ENCODE results near the gene DVL1. TPM values are rescaled to one million over a fixed set of nuclear protein-coding genes. Genes with fewer than 3 reads are reported as not detected.

Gene DVL1
- total RNA-seq, 1 experiment from 2014 or later, result 91.4 TPM

- H3K27me3 Mint-ChIP-seq (ENCODE audit: low read depth), result no peaks in the 10 kb centered on the region
- ChIA-PET POLR2A (no interaction called here), CTCF (no interaction called here)
- no peak for TF ChIP-seq E2F4 (CRISPR knock-in tag; IDR thresholded peaks at IDR 0.05; ENCODE audit: borderline replicate concordance, low read depth)
- TF ChIP-seq RELA (CRISPR knock-in tag; IDR thresholded peaks at IDR 0.05; ENCODE audit: borderline replicate concordance), result no peak
- no peak for TF ChIP-seq ZNF671 (CRISPR knock-in tag; IDR thresholded peaks at IDR 0.05)
- TF ChIP-seq, protein P1, sequence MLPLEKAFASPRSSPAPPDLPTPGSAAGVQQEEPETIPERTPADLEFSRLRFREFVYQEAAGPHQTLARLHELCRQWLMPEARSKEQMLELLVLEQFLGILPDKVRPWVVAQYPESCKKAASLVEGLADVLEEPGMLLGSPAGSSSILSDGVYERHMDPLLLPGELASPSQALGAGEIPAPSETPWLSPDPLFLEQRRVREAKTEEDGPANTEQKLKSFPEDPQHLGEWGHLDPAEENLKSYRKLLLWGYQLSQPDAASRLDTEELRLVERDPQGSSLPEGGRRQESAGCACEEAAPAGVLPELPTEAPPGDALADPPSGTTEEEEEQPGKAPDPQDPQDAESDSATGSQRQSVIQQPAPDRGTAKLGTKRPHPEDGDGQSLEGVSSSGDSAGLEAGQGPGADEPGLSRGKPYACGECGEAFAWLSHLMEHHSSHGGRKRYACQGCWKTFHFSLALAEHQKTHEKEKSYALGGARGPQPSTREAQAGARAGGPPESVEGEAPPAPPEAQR (CRISPR knock-in tag; IDR thresholded peaks at IDR 0.05), result no peak
- no peak for TF ChIP-seq GTF2I (CRISPR knock-in tag; conservative IDR thresholded peaks at IDR 0.05)
- no peak for TF ChIP-seq ATF3 (CRISPR knock-in tag; conservative IDR thresholded peaks at IDR 0.05)
- no peak for TF ChIP-seq CTCF (IDR thresholded peaks at IDR 0.05)
- no peak for TF ChIP-seq ZNF532 (CRISPR knock-in tag; IDR thresholded peaks at IDR 0.05; ENCODE audit: borderline replicate concordance)
- ATAC-seq (no peak), DNase-seq (ENCODE audit: low spot score) (no peak)
- H3K9me3 Mint-ChIP-seq, result no peaks in the 10 kb centered on the region
- peaks cover 63% of the 10 kb centered on the region for H3K36me3 Mint-ChIP-seq
- peak overlapping the region; percentile 93 for H3K27ac Mint-ChIP-seq
- H3K4me3 Mint-ChIP-seq, result peak overlapping the region; percentile 85
- peaks cover 31% of the 10 kb centered on the region for H3K4me1 Mint-ChIP-seq
Observed at GRCh38 chr1:1397839-1398523, 48.8 kb upstream of the DVL1 start.

- H3K9me3 Mint-ChIP-seq, result no peaks in the 10 kb centered on the region
- peaks cover 8% of the 10 kb centered on the region for H3K4me1 Mint-ChIP-seq
- TF ChIP-seq ZNF232 (CRISPR knock-in tag; IDR thresholded peaks at IDR 0.05) (no peak), ZNF138 (CRISPR knock-in tag; conservative IDR thresholded peaks at IDR 0.05) (no peak)
- DNase-seq (ENCODE audit: low spot score) (no peak), ATAC-seq (no peak)
- peaks cover 71% of the 10 kb centered on the region for H3K36me3 Mint-ChIP-seq
- ChIA-PET CTCF (interaction anchor here (0.8 kb wide), 1 partner anchor 46 kb away, joined by 3 read pairs; no protein-coding TSS in a partner anchor), POLR2A (no interaction called here)
- H3K4me3 Mint-ChIP-seq, result no peak overlapping the region
- peak overlapping the region; percentile 3; the same call in 1 of the 2 replicates for H3K27ac Mint-ChIP-seq
- H3K27me3 Mint-ChIP-seq (ENCODE audit: low read depth), result no peaks in the 10 kb centered on the region
Observed at GRCh38 chr1:1395166-1395565, 45.9 kb upstream of the DVL1 start.

GRCh38 chr1:1394116-1394515 lies 44.9 kb upstream of the DVL1 start:
- Mint-ChIP-seq H3K36me3 (peaks cover 81% of the 10 kb centered on the region), H3K27ac (no peak overlapping the region), H3K9me3 (no peaks in the 10 kb centered on the region), H3K4me1 (peaks cover 6% of the 10 kb centered on the region), H3K4me3 (no peak overlapping the region), H3K27me3 (ENCODE audit: low read depth) (no peaks in the 10 kb centered on the region)
- DNase-seq (ENCODE audit: low spot score) (no peak), ATAC-seq (no peak)
- CTCF ChIA-PET, result interaction anchor here (0.7 kb wide), 1 partner anchor 26 kb away, joined by 5 read pairs; no protein-coding TSS in a partner anchor
- POLR2A ChIA-PET, result no interaction called here
- TF ChIP-seq, protein P2, sequence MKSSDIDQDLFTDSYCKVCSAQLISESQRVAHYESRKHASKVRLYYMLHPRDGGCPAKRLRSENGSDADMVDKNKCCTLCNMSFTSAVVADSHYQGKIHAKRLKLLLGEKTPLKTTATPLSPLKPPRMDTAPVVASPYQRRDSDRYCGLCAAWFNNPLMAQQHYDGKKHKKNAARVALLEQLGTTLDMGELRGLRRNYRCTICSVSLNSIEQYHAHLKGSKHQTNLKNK (CRISPR knock-in tag; IDR thresholded peaks at IDR 0.05), result no peak
- TF ChIP-seq ESRRA (CRISPR knock-in tag; IDR thresholded peaks at IDR 0.05; ENCODE audit: borderline replicate concordance), result no peak
- TF ChIP-seq, protein P1 (CRISPR knock-in tag; IDR thresholded peaks at IDR 0.05), result no peak
- TF ChIP-seq, protein P3, sequence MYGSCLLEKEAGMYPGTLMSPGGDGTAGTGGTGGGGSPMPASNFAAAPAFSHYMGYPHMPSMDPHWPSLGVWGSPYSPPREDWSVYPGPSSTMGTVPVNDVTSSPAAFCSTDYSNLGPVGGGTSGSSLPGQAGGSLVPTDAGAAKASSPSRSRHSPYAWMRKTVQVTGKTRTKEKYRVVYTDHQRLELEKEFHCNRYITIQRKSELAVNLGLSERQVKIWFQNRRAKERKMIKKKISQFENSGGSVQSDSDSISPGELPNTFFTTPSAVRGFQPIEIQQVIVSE (CRISPR knock-in tag; IDR thresholded peaks at IDR 0.05; ENCODE audit: borderline replicate concordance), result no peak
- TF ChIP-seq NR3C1 (CRISPR knock-in tag; conservative IDR thresholded peaks at IDR 0.05; ENCODE audit: low read depth), result no peak
- TF ChIP-seq NFE2L1 (CRISPR knock-in tag; IDR thresholded peaks at IDR 0.05), result no peak
- TF ChIP-seq ZNF396 (CRISPR knock-in tag; IDR thresholded peaks at IDR 0.05; ENCODE audit: borderline replicate concordance), result no peak

All from WTC11 (cell line).